ENCODE data around the gene AMHR2. TPM values are rescaled to one million over a fixed set of nuclear protein-coding genes. Genes with fewer than 3 reads are reported as not detected.
"Not testable (repeated sequence)": the region's sequence is repeated elsewhere in the genome, so short reads cannot be mapped to it uniquely, and the experiment has no call there.

Gene AMHR2
- total RNA-seq, 4 donors from 2014 or later, result 0.52 to 12.4 TPM; not detected in 2

- TF ChIP-seq POLR2A (IDR thresholded peaks at IDR 0.05) (no peak), CTCF (IDR thresholded peaks at IDR 0.05) (no peak)
- Histone ChIP-seq H3K27me3 (no peaks in the 10 kb centered on the region), H3K9me3 (no peaks in the 10 kb centered on the region), H3K4me1 (peaks cover 0 to 6% of the 10 kb centered on the region in 2 donors), H3K36me3 (no peaks in the 10 kb centered on the region), H3K27ac (no peak overlapping the region), H3K4me3 (no peak overlapping the region)
- DNase-seq, result no peak
- intact Hi-C loops (cut with DNase I; ENCODE audit: low total_unique reads), result no loop called here
These were observed 20.3 kb downstream of the AMHR2 start for GRCh38 chr12:53443955-53444354.

GRCh38 chr12:53444593-53445325 lies 21.1 kb downstream of the AMHR2 start:
- H3K27ac ChIP-seq; intact Hi-C loops (cut with DNase I; ENCODE audit: low total_unique reads); DNase-seq; H3K9me3 ChIP-seq; H3K4me3 ChIP-seq; H3K27me3 ChIP-seq; H3K36me3 ChIP-seq; H3K4me1 ChIP-seq: not testable (repeated sequence)

GRCh38 chr12:53450936-53451335 lies 27.3 kb downstream of the AMHR2 start:
- Histone ChIP-seq H3K36me3 (no peaks in the 10 kb centered on the region), H3K27ac (no peak overlapping the region), H3K27me3 (no peaks in the 10 kb centered on the region), H3K4me1 (peaks cover 4 to 12% of the 10 kb centered on the region in 2 donors), H3K4me3 (no peak overlapping the region), H3K9me3 (no peaks in the 10 kb centered on the region)
- no peak for TF ChIP-seq CTCF (IDR thresholded peaks at IDR 0.05)
- TF ChIP-seq POLR2A (IDR thresholded peaks at IDR 0.05), result no peak
- intact Hi-C loops (cut with DNase I; ENCODE audit: low total_unique reads), result loop anchor here (10.0 kb wide), 1 partner anchor 54 kb away; the partner anchor contains the start of genes NPFF and TARBP2
- DNase-seq, result no peak

- Histone ChIP-seq H3K4me1 (peaks cover 4 to 12% of the 10 kb centered on the region in 2 donors), H3K27me3 (no peaks in the 10 kb centered on the region), H3K27ac (peak within 1 kb of the TSS; percentile 94 to 98), H3K4me3 (peak within 1 kb of the TSS; percentile 61 to 80), H3K9me3 (no peaks in the 10 kb centered on the region), H3K36me3 (no peaks in the 10 kb centered on the region)
- peak; percentile 84 to 97 (median 93) for TF ChIP-seq CTCF (IDR thresholded peaks at IDR 0.05)
- TF ChIP-seq POLR2A (IDR thresholded peaks at IDR 0.05), result peak; percentile 69 to 78
- intact Hi-C loops (cut with DNase I; ENCODE audit: low total_unique reads), result loop anchor here (10.0 kb wide), 1 partner anchor 53 kb away; the partner anchor contains the start of genes NPFF and TARBP2
- peak; percentile 98 for DNase-seq
These were observed 28.1 kb downstream of the AMHR2 start, which contains the start of gene PCBP2 for GRCh38 chr12:53451661-53452158. Gene PCBP2 (plus strand): TSS chr12:53452102. CDS start chr12:53454801, 2,699 bp downstream.

- Histone ChIP-seq H3K4me1 (peaks cover 4 to 12% of the 10 kb centered on the region in 2 donors), H3K9me3 (no peaks in the 10 kb centered on the region), H3K27ac (peak overlapping the region; percentile 94 to 98), H3K36me3 (no peaks in the 10 kb centered on the region), H3K4me3 (peak overlapping the region; percentile 61 to 80), H3K27me3 (no peaks in the 10 kb centered on the region)
- peak in 1 of 2 donors; percentile 21 for TF ChIP-seq POLR2A (IDR thresholded peaks at IDR 0.05)
- peak in 2 of 4 experiments; percentile 41 to 53 for TF ChIP-seq CTCF (IDR thresholded peaks at IDR 0.05)
- peak; percentile 87 to 89 for DNase-seq
- intact Hi-C loops (cut with DNase I; ENCODE audit: low total_unique reads), result loop anchor here (10.0 kb wide), 1 partner anchor 52 kb away; the partner anchor contains the start of genes NPFF and TARBP2
These were observed 28.8 kb downstream of the AMHR2 start for GRCh38 chr12:53452159-53453077.
